Measurements from ENCODE around the gene ZFYVE9.

DNA sequence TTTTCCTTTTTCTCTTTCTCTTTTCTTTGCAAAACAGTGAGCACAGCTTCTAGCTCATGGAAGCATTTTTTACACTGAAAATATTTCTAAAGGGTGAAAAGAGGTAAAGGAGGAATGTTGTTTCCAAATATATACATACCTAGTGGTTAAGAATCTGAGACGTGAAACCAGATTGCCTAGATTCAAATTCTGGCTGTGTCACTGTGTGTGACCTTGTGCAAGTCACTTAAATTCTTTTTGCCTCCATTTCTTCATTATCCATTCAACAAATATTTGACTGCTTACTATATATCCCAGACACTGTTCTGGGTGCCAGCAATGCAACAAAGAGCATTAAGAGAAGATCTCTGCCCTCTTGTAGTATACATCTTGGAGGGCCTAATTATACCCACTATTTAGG lies 53.3 kb downstream of the ZFYVE9 start:
- TF ChIP-seq ELF4 (IDR thresholded peaks at IDR 0.05) = no peak
- no peak for TF ChIP-seq FOXM1 (IDR thresholded peaks at IDR 0.05; ENCODE audit: borderline replicate concordance)
- no peak for TF ChIP-seq HDGF (IDR thresholded peaks at IDR 0.05; ENCODE audit: borderline replicate concordance)
- TF ChIP-seq BHLHE40 (IDR thresholded peaks at IDR 0.05; ENCODE audit: borderline replicate concordance) = no peak
- TF ChIP-seq, protein P1, sequence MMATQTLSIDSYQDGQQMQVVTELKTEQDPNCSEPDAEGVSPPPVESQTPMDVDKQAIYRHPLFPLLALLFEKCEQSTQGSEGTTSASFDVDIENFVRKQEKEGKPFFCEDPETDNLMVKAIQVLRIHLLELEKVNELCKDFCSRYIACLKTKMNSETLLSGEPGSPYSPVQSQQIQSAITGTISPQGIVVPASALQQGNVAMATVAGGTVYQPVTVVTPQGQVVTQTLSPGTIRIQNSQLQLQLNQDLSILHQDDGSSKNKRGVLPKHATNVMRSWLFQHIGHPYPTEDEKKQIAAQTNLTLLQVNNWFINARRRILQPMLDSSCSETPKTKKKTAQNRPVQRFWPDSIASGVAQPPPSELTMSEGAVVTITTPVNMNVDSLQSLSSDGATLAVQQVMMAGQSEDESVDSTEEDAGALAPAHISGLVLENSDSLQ (IDR thresholded peaks at IDR 0.05) = no peak
- no peak for TF ChIP-seq L3MBTL2 (conservative IDR thresholded peaks at IDR 0.05)
- TF ChIP-seq NFRKB (IDR thresholded peaks at IDR 0.05) = no peak
